HG03135 (cell line): ENCODE results near the gene NDE1.
"Not testable (repeated sequence)": the region's sequence is repeated elsewhere in the genome, so short reads cannot be mapped to it uniquely, and the experiment has no call there.

ENCODE experiments used
- ATAC-seq: cut with Tn5 transposase; IDR thresholded peaks from one replicate; pipeline ENCODE4 v1.9.1; 2021; ENCODE audit warnings: mild to moderate bottlenecking, moderate library complexity; ENCODE audit not compliant: unreplicated experiment

NDE1 gene

DNA sequence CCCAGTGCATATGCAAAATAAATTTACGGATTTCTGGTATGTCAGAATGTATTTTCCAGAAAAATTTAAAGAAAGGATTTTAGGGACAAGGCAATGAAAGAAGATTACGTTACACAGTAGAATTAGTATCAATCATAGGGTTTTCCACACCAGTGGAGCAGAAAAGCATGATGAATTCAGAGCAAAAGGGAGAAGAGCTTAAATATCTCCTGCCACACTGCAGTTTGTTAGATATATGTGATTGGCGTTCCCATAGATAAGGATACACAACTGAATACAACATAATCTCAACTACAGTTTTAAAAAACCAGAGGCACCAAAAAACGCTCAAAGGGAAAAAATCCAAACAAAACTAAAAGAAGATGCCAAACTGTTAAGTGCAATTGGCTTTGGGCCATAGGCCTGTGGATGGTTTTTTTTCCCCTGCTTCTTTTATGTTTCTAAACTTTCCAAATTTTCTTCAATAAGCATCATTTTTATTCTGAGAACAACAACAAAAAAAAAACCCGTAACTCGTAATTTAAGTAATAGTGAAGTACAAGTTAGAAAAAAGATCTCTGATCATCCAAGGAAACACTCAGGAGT is 29.3 kb upstream of the NDE1 start:
- ATAC-seq, result no peak

- ATAC-seq, result no peak
These were observed 28.6 kb upstream of the NDE1 start for GRCh38 chr16:15621456-15621855.

DNA sequence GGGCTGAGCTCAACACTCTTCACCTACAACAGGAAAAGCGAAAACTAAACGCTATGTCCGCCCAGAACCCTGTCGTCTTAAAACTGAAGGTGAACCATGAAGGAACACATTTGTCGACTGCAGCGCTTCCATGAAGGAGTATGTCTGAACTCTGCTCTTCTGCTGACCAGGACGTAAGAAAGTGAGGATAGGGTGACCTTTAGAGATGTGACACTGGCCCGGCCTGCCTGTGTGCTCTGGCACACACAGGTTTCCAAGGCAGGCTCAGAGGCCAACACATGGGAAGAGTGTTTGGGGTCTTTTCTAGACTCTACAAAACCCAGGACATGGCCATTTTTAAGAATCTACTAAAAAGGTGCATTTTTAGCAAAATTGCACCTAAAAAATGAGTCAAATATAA is 28.2 kb upstream of the NDE1 start:
- ATAC-seq, result no peak

- ATAC-seq, result no peak
These were observed 18.2 kb upstream of the NDE1 start for GRCh38 chr16:15631730-15632409.

- ATAC-seq, result no peak
These were observed 14.1 kb upstream of the NDE1 start for GRCh38 chr16:15635926-15636325.

DNA sequence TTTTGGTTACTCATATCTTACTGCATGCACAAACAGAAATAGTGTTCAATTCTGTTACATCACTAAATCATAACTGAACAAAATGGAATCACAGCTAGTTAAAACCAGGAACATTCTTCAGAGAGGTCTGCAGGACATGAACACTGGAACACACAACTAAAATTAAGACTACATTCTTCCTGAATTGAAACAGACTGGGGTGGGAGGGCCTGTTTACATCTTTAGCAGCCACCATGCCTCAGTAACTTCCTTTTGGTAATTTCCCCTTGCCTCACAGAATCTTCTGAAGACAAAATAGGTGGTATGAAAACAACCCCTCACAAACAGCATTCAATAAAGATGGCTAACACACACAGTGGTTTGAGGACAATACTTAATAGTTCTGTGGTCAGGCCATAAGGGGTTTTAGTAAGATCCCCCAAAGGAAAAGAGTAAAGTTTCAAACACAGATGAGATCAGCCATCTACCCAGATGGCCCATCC is 13.6 kb upstream of the NDE1 start:
- ATAC-seq, result no peak

DNA sequence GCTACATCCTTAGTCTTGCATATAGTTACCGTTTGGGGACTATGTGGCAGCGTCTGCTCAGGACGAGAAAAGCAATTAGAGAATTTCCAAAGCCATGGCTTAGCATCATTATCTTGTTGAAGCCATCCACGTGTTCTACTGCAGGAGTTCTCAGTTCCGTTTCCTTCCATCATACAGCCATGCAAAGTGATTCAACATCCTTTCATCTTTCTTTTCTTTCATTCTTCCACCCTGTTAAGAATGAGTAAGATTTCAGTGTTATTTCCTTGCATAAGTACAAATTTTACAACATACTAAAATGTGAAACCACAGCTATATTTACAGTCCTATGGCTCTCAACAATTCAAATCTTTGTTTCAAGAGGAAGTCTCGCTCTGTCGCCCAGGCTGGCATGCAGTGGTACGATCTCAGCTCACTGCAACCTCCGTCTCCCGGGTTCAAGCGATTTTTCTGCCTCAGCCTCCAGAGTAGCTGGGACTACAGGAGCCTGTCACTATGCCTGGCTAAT is 10.9 kb upstream of the NDE1 start:
- ATAC-seq, result no peak

DNA sequence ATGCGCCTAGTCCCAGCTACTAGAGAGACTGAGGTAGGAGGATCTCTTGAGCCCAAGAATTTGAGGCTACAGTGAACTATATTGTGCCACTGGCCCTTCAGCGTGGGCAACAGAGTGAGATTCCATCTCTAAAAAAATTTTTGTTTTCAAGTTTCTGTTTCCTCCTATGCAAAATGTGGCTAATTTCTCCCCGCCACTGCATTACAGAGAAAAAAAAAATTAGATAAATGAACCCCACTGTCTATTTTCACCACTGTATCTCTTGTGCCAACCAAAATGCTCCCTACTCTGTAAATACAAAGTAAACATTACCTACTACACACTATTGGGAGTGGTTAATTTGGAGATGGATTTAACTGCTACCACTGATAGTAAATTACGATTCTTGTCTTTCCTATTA is 9.1 kb upstream of the NDE1 start:
- ATAC-seq, result no peak

DNA sequence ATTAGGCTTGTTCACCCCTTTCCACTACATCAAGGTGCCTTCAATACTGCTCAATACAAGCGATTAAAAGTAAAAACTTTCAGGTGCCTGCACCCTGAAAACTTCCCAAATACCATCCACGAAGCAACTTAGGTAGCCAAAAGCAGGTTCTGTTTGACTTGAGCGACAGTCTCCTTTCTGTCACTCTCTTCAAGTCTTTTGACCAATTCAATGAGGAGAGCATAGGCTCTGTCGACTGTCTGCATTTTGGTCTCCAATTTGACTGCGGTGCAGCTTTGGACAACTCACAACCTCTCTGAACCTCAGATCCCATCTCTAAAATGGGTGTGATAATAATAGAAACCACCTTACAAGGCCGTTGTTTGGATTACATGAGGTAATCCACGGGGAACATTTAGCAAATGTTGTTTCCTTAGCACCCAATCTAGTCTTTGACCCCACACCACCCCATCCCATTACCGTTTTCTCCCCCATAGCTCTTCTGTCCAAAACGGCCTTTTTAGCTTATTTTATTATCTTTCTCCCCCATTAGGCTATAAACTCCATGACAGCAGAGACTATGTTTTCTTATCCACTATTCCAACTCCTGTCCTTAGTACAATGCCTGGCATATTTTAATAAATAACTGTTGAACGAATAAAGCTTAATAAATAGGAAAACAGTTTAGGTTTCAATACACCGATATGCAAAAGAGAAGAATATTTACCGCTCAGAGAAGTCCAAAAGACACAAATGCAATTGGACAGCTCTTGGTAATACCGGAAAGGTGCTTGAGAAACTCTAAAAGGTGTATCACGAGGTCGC is 8.1 kb upstream of the NDE1 start:
- no peak for ATAC-seq

DNA sequence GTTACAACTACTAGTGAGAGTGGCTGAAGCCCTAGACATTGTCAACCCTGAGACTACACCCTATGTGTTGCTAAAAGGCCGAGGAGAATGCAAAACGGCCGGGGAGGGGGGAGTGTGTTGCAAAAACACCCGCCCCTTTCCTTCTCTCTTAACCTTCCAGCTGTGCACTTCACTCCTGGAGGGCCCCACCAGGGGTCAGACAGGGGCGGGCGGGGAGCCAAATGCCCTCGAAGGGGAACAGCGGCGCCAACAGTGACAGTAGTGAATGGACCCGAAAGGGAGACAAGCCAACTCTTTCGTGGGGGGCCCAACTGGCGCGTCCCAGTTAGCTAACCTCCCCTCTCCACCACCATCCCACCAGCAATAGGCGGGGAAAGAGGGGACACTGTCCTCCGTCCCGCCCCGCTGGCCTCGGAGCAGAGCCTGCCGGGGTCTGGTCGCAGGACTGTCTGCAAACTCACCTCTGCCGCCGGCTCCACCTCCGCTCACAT is 7.4 kb upstream of the NDE1 start:
- peak; percentile 48 for ATAC-seq

- ATAC-seq, result peak; percentile 42
These were observed 6.7 kb upstream of the NDE1 start, which contains the start of gene MARF1 for GRCh38 chr16:15643048-15643945. MARF1 (minus strand) TSS chr16:15643154; CDS start chr16:15639233, 3,921 bp downstream.

DNA sequence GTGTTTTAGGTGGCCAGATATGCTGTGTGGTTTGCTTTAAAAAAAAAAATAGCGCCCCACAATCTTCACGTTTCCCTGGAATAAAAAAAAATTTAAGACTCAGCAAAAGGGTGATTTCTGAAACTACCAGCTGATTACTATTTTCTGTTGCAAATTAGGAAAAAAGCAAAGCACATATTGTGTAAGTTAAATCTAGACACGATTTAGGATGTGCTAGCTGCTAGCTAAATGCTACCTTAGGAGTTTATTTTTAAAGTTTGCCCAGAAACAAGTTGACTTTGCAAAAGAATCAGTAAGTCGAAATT is 6.1 kb upstream of the NDE1 start:
- no peak for ATAC-seq

GRCh38 chr16:15644267-15644961 is 5.6 kb upstream of the NDE1 start:
- ATAC-seq, result no peak

- not testable (repeated sequence) for ATAC-seq
These were observed 5.0 kb upstream of the NDE1 start for GRCh38 chr16:15644962-15645465.

DNA sequence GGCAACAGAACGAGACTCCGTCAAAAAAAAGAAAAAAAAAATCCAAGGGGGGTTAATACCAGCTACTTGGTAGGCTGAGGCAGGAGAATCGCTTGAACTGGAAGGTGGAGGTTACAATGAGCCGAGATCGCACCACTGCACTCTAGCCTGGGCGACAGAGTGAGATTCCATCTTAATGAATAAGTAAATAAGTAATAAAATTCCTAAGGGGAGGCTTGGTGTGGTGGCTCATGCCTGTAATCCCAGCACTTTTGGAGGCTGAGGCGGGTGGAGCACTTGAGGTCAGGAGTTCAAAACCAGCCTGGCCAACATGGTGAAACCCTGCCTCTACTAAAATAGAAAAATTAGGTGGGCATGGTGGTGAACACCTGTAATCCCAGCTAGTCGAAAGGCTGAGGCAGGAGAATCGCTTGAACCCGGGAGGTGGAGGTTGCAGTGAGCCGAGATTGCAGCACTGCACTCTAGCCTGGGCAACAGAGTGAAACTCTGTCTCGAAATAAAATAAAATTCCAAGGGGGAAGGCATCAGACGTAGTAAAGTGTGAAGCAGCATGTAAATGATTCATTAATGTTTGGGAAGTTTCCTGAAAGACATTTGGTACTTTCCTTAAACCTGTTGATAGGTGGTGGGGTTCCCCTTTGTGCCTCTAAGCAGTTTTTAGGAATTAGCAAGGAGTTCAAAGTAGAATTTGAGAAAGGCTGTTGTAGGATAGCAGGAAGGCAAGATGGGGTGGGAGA is 3.3 kb upstream of the NDE1 start:
- ATAC-seq, result not testable (repeated sequence)

DNA sequence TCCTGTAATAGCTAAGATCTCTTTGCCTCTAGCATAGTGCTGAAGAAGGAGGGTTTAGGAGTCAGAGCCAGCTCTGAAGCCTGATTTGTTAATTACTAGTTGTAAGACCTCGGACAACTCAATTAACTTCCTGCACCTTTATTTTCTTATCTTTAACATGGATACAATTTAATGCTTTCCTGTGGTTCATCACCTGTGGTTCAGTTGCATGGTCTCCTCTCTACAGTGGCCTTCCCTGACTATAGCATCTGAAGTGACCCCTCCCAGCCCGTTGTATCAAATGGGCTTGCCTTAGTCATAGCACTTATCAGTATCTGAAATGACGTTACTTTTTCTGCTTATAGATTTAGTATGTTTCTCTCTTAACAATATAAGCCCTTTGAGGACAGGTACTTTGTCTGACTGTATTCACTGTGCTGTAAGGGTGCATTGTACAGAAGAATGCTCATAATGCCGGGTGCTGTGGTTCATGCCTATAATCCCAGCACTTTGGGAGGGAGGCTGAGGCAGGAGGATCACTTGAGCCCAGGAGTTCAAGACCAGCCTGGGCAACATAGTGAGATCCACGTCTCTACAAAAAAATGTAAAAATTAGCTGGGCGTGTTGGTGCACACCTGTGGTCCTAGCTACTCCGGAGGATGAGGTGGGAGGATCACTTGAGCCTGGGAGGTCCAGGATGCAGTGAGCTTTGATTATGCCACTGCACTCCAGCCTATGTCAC is 2.6 kb upstream of the NDE1 start:
- no peak for ATAC-seq

DNA sequence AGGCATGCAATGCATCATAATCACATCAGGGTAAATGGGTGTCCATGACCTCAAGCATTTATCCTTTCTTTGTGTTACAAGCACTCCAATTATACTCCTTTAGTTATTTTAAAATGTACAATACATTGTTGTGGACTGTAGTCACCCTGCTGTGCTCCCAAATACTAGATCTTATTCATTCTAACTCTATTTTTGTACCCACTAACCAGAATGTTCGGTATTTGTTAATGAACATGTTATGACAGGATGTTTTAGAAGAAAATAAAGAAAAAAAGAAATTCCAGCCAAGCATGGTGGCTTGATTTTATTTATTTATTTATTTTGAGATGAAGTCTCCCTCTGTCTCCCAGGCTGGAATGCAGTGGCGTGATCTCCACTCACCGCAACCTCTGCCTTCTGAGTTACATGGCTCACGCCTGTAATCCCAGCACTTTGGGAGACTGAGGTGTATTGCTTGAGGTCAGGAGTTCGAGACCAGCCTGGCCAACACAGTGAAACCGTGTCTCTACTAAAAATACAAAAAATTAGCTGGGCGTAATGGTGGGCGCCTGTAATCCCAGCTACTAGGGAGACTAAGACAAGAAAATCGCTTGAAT is 1.8 kb upstream of the NDE1 start:
- no peak for ATAC-seq

- not testable (repeated sequence) for ATAC-seq
These were observed 734 bp upstream of the NDE1 start for GRCh38 chr16:15649311-15649710.
